ENCODE results near the gene DHDH. TPM values are rescaled to one million over a fixed set of nuclear protein-coding genes. Genes with fewer than 3 reads are reported as not detected.
A peak's percentile ranks its signal among the peaks of the same experiment; 100 is the strongest.

The DHDH gene
- total RNA-seq, 1 experiment from 2014 or later, result 2.0 TPM

DNA sequence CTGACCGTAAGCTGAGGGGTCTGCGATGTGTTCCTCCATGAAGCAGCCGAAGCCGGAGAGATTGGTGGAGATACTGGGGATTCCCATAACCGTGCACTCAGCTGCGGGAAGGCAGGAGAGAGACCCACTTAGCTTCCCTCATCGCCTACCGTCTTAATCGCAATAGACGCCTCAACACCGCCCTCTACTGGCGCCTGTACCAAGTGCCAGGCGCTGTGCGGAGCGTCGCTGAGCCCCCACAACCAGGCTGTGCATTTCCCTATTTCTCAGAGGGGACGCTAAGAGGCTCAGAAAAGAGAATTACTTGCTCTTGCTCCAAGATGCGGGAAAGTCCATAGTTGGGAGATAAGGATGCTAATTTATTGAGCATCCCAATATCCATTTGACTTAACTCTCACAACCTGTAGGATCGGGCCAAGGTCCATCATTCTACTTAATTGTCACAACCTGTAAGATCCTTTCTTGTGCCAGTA, 37.5 kb downstream of the DHDH start:
- TF ChIP-seq EZH2 (IDR thresholded peaks at IDR 0.05; ENCODE audit: low read depth), result no peak
- TF ChIP-seq CTCF (conservative IDR thresholded peaks at IDR 0.05), result peak; percentile 97
- H3F3A ChIP-seq (ENCODE audit: insufficient read depth, low read depth), result peaks cover 52% of the 10 kb centered on the region
- H3K36me3 ChIP-seq (ENCODE audit: low read depth), result peaks cover 24% of the 10 kb centered on the region
- DNase-seq, result peak; percentile 45 to 64
- no peak overlapping the region for H3K4me3 ChIP-seq
- no peak overlapping the region for H2AFZ ChIP-seq
- H3K9me2 ChIP-seq (ENCODE audit: insufficient read depth), result no peaks in the 10 kb centered on the region
- peaks cover 12% of the 10 kb centered on the region for H3K4me1 ChIP-seq (replicated peaks; ENCODE audit: insufficient read depth)
- no peak overlapping the region for H3K27ac ChIP-seq
- no peak overlapping the region for H3K4me2 ChIP-seq
- H4K20me1 ChIP-seq (ENCODE audit: insufficient read depth), result peaks cover 16% of the 10 kb centered on the region
- no peaks in the 10 kb centered on the region for H3K9me3 ChIP-seq (ENCODE audit: insufficient read depth, low read depth)
- ChIA-PET POLR2A (ENCODE audit: unreplicated experiment) (interaction anchor here (0.6 to 0.7 kb wide), 3 partner anchors 89 to 671 kb away, joined by 3 to 5 read pairs (median 4); partner anchors contain the start of gene SCAF1), CTCF (interaction anchor here (0.6 to 1.3 kb wide), 7 partner anchors 22 to 326 kb away, joined by 4 to 11 read pairs (median 5); partner anchors contain the start of genes GYS1 and RUVBL2)
- intact Hi-C loops (cut with micrococcal nuclease; ENCODE audit: unreplicated experiment), result loop anchor here (1.0 kb wide), 1 partner anchor 183 kb away; no protein-coding TSS in a partner anchor
- H3K27me3 ChIP-seq (ENCODE audit: insufficient read depth, low read depth), result no peaks in the 10 kb centered on the region
- peaks cover 19% of the 10 kb centered on the region for H3K79me2 ChIP-seq (ENCODE audit: low read depth)
- no TSS peak for BruUV-seq (replicated peaks)

DNA sequence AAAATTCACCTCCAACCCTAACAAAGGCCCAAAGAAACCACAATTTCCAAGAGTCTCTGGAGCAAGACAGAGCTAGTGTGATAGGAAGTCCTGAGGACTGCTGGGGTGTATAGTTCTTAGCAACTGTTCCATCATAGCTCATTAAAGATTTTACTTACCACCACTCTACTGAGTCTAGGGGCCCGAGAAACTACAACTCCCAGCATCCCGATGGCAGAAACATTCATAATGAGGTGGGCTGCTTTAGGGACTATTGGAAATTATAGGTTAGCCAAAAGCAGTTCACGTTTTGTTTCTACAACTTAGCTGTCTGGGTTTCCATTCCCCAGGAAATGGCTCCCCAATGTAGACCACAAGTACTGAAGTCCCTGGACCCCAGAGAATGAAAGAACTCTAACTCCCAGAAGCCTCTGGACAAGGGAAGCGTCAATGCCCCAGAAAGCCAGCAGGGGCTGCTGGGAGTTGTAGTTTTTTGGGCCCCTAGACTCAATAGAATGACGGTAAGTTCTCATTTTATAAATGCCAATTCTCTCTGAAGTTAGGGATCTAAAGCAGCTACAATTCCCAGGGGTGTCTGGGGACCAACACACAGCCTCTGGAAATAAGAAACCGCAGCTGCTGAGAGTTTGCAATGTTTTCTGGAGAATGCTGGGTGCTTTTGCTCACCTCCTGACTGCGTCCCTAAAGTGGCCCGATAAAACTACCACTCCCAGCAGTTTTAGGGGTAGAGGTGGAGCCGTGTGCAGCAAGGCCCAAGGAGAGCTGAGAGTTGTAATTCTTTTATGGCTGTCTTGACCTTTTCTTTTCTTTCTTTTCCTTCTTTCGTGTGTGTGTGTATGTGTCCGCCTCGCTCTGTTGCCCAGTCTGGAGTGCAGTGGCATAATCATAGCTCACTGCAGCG, 42.7 kb downstream of the DHDH start:
- Histone ChIP-seq H3K9me2 (ENCODE audit: insufficient read depth) (no peaks in the 10 kb centered on the region), H3K27ac (no peak overlapping the region), H3K79me2 (ENCODE audit: low read depth) (no peaks in the 10 kb centered on the region), H3K36me3 (ENCODE audit: low read depth) (peaks cover 7% of the 10 kb centered on the region; the same call in 1 of the 2 replicates), H3F3A (ENCODE audit: insufficient read depth, low read depth) (peaks cover 30% of the 10 kb centered on the region; the same call in 1 of the 2 replicates), H3K27me3 (ENCODE audit: insufficient read depth, low read depth) (no peaks in the 10 kb centered on the region), H4K20me1 (ENCODE audit: insufficient read depth) (no peaks in the 10 kb centered on the region), H2AFZ (no peak overlapping the region), H3K9me3 (ENCODE audit: insufficient read depth, low read depth) (no peaks in the 10 kb centered on the region), H3K4me1 (replicated peaks; ENCODE audit: insufficient read depth) (no peaks in the 10 kb centered on the region), H3K4me3 (no peak overlapping the region), H3K4me2 (no peak overlapping the region)
- TF ChIP-seq CTCF (conservative IDR thresholded peaks at IDR 0.05) (peak; percentile 60), EZH2 (IDR thresholded peaks at IDR 0.05; ENCODE audit: low read depth) (no peak)
- peak in 1 of 2 experiments; percentile 37 for DNase-seq
- intact Hi-C loops (cut with micrococcal nuclease; ENCODE audit: unreplicated experiment), result no loop called here
- BruUV-seq (replicated peaks), result no TSS peak
- CTCF ChIA-PET, result interaction anchor here (0.7 to 0.9 kb wide), 2 partner anchors 16 to 475 kb away, joined by 6 to 9 read pairs; no protein-coding TSS in a partner anchor
- POLR2A ChIA-PET (ENCODE audit: unreplicated experiment), result interaction anchor here (0.6 kb wide), 2 partner anchors 174 to 512 kb away, joined by 6 to 7 read pairs; no protein-coding TSS in a partner anchor

DNA sequence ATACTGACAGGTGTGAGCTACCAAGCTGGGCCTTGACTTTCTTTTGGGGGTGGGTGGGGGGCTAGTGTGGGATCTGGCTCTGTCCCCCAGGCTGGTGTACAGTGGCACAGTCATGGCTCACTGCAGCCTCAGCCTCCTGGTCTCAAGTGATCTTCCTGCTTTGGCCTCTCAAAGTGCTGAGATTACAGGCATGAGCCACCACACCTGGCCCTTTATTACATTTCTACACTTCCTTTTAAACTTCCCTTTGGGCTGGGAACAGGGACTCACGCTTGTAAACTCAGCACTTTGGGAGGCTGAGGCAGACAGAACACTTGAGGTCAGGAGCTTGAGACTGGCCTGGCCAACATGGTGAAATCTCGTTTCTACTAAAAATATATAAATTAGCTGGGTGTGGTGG, 43.6 kb downstream of the DHDH start:
- H3K36me3 ChIP-seq (ENCODE audit: low read depth), result peaks cover 7% of the 10 kb centered on the region; the same call in 1 of the 2 replicates
- no peaks in the 10 kb centered on the region for H3K9me2 ChIP-seq (ENCODE audit: insufficient read depth)
- no peak overlapping the region for H3K4me3 ChIP-seq
- ChIA-PET POLR2A (ENCODE audit: unreplicated experiment) (no interaction called here), CTCF (interaction anchor here (0.6 kb wide), 1 partner anchor 27 kb away, joined by 5 read pairs; no protein-coding TSS in a partner anchor)
- no peaks in the 10 kb centered on the region for H3K4me1 ChIP-seq (replicated peaks; ENCODE audit: insufficient read depth)
- intact Hi-C loops (cut with micrococcal nuclease; ENCODE audit: unreplicated experiment), result no loop called here
- DNase-seq, result no peak
- no peaks in the 10 kb centered on the region for H3K9me3 ChIP-seq (ENCODE audit: insufficient read depth, low read depth)
- no peaks in the 10 kb centered on the region for H4K20me1 ChIP-seq (ENCODE audit: insufficient read depth)
- no TSS peak for BruUV-seq (replicated peaks)
- H3K4me2 ChIP-seq, result no peak overlapping the region
- H3F3A ChIP-seq (ENCODE audit: insufficient read depth, low read depth), result peaks cover 23% of the 10 kb centered on the region; the same call in 1 of the 2 replicates
- no peaks in the 10 kb centered on the region for H3K79me2 ChIP-seq (ENCODE audit: low read depth)
- H3K27ac ChIP-seq, result no peak overlapping the region
- H2AFZ ChIP-seq, result no peak overlapping the region
- TF ChIP-seq CTCF (conservative IDR thresholded peaks at IDR 0.05) (no peak), EZH2 (IDR thresholded peaks at IDR 0.05; ENCODE audit: low read depth) (no peak)
- H3K27me3 ChIP-seq (ENCODE audit: insufficient read depth, low read depth), result no peaks in the 10 kb centered on the region
